Epithelial cell of proximal tubule (primary cell): ENCODE data around the gene MFSD2B. TPM values are rescaled to one million over a fixed set of nuclear protein-coding genes. Genes with fewer than 3 reads are reported as not detected.

Experiments used
- DNase-seq: peaks from one replicate; pipeline ENCODE4 v3.0.0-alpha.2; 2011; ENCODE audit warnings: low read depth
- H3K4me3 ChIP-seq: 2 replicates; pipeline ENCODE4 v1.5.1; 2011; ENCODE audit warnings: low read depth, mild to moderate bottlenecking, low read length
- CTCF ChIP-seq: conservative IDR thresholded peaks from 2 replicates; pipeline ENCODE4 v1.5.1; 2012; ENCODE audit warnings: low read depth, mild to moderate bottlenecking, low read length
- total RNA-seq: library from RNA; depleted of rRNA; stranded (reverse); fragments of >200 nt; gene quantifications from 2 replicates; pipeline ENCODE4 v1.2.3, GENCODE V29; 2015

The MFSD2B gene
- total RNA-seq: 0.06 and 0.43 TPM in 2 replicates

- no peak for DNase-seq
- TF ChIP-seq CTCF: no peak
- H3K4me3 ChIP-seq: peak within 1 kb of the TSS; percentile 46
These were observed at the start of gene MFSD2B for GRCh38 chr2:24009680-24010476. Gene MFSD2B, plus strand, starts transcription at chr2:24010085. Its CDS starts 12 bp downstream, at chr2:24010097.

GRCh38 chr2:23967846-23968245, 42.0 kb upstream of the MFSD2B start:
- DNase-seq: no peak
- TF ChIP-seq CTCF: no peak
- no peak overlapping the region for H3K4me3 ChIP-seq

GRCh38 chr2:23976883-23977282, 33.0 kb upstream of the MFSD2B start:
- TF ChIP-seq CTCF: no peak
- no peak overlapping the region for H3K4me3 ChIP-seq
- no peak for DNase-seq

- H3K4me3 ChIP-seq: no peak overlapping the region
- DNase-seq: no peak
- TF ChIP-seq CTCF: peak; percentile 53
These were observed 21.5 kb upstream of the MFSD2B start for GRCh38 chr2:23988371-23988770.

GRCh38 chr2:23992931-23993330, 17.0 kb upstream of the MFSD2B start:
- no peak for DNase-seq
- no peak overlapping the region for H3K4me3 ChIP-seq
- no peak for TF ChIP-seq CTCF

- DNase-seq: no peak
- no peak for TF ChIP-seq CTCF
- H3K4me3 ChIP-seq: no peak overlapping the region
These were observed 16.1 kb upstream of the MFSD2B start for GRCh38 chr2:23993736-23994269.

- no peak for DNase-seq
- no peak overlapping the region for H3K4me3 ChIP-seq
- TF ChIP-seq CTCF: no peak
These were observed 15.3 kb upstream of the MFSD2B start for GRCh38 chr2:23994567-23994966.
